GM21619 (cell line): ENCODE measurements around the gene GPR176.

Experiments
- ATAC-seq: cut with Tn5 transposase; IDR thresholded peaks from one replicate; pipeline ENCODE4 v1.9.1; 2021; ENCODE audit not compliant: unreplicated experiment

Gene GPR176, protein sequence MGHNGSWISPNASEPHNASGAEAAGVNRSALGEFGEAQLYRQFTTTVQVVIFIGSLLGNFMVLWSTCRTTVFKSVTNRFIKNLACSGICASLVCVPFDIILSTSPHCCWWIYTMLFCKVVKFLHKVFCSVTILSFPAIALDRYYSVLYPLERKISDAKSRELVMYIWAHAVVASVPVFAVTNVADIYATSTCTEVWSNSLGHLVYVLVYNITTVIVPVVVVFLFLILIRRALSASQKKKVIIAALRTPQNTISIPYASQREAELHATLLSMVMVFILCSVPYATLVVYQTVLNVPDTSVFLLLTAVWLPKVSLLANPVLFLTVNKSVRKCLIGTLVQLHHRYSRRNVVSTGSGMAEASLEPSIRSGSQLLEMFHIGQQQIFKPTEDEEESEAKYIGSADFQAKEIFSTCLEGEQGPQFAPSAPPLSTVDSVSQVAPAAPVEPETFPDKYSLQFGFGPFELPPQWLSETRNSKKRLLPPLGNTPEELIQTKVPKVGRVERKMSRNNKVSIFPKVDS

DNA sequence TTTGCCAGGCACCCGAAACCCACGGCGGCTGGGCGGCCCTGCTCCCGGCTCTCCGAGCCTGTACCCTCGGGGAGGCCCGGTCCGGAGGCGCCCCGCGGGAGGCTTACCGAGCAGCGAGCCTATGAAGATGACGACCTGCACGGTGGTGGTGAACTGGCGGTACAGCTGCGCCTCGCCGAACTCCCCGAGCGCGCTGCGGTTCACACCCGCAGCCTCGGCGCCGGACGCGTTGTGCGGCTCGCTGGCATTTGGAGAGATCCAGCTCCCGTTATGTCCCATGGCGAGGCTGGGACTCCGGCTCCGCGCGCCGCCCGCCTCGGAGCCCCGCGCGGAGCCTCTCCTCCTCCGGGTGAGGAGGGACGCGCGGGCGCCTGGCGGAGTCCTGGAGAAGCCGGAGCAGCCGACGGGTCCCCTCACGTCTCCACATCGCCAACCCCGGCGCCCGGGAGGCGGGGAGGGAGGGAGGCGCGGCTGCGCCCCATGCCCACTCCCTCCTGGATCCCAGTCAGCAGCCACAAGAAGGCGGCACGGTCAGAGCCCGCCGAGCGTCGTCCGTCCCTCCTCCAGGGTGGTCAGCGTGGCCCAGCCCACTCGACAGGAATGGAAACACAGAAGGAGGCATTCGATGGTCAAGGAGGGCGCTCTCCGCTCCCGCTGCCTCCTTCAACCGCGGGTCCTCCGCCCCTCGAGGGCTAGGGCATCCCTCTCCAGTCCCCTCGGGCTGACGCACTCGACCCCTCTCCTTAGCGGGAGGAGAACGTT lies at the start of gene GPR176:
Gene GPR176, minus strand, starts transcription at position 519 of the 762 bp plus-strand sequence. Its CDS starts 240 bp downstream, at position 279.
- ATAC-seq, result no peak

DNA sequence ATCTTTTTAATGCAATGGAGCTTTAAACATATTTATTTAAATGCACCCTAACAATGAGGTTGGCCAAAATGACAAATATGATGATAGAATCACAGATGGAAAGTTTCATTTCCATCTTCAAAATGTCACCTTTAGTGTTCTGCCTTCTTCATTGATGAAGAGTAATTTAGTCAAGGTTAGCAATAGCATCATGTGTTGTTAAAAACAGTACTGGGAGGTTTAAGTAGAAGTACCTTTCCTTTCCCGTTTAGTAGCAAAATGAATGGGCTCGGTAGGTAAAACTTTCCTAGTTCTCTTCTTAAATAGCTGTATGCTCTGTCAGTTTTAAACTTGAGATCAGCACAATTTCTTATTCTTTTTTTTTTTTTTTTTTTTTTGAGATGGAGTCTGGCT lies 48.9 kb upstream of the GPR176 start:
- ATAC-seq, result no peak

DNA sequence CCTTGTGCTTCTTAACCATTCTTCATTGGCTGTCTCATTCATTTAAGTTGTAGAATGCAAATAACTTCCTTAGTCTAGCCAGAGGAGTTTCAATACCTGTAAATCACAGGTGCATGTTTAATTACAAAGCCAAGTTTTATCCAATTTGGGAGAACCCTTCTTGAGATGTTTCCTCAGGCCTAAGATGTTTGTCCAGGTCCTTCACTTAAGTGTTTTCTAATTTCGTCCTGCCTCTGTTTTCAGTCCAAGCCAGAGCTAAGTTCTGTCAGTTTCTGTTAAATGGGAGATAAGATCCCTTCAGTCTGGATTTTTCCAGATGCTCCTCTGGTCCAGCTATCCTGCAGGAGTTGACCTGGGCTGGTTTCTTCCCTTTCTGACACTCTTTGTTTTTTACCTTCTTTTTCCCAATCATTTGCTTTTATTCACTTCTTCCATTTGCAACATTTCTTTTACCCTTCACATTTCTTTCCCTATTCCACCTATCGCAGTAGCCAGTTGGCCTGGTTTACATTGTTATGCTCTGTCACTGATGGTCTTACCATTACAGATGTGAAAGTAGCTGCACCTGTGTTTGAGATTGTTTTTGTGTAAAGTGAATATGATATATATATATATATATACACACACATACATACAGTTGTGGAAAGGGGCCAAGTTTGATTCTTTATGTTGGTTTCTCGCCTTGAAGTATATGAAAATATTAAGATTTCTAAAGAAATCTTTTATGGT lies 48.4 kb upstream of the GPR176 start:
- ATAC-seq, result no peak

DNA sequence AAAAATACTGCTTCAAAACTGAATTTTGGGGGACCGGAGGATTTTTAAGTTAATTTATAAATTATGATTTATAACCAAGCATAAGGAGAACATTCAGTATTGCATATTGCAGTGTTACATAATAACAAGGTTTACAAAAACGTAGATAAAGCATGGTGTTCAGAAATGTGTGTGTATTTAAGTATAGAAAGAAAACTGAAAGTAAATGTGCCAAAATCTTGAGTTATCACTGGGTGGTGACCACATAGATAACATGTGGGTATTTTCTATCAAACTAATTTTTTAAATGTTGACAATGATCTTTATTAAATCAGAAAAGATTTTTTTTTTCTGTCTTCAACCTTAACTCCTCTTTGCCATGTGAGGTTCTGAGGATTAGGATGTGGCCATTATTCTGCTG lies 46.5 kb upstream of the GPR176 start:
- no peak for ATAC-seq

DNA sequence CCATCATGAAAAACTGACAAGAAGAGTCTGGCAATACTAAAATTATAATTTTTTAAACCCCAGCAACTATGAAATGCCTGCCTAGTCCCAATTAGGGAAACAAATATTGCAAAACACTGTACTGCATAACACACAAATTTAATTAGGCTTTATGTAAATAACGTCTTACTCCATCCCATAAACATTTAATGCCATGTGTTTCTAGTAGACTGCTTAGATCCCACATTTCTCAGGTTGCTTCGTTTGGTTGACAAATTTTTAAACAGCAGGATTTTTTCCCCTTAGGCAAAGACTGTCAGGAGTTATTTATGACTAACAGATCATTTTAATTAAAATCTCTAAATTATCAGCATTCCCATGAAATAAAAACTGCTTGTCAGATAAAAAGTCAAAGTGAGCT lies 43.7 kb upstream of the GPR176 start:
- ATAC-seq, result no peak

DNA sequence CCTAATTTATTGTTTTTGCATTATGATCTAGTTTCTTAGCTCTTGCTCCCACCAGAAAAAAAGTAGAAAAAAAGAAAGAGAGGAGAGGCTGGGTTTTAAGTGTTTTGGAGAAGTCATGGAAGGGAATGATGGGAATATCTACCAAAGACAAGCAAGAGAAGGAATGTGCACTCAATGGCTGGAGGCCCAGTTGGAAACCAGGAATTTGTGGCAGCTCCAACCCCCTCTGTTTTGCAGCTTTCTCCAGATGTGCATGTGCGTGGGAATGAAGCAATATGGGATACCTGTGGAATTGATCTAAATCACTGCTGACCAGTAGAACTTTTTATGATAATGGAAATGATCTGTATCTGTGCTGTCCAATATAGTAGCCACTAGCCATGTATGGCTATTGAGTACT lies 41.0 kb upstream of the GPR176 start:
- no peak for ATAC-seq

DNA sequence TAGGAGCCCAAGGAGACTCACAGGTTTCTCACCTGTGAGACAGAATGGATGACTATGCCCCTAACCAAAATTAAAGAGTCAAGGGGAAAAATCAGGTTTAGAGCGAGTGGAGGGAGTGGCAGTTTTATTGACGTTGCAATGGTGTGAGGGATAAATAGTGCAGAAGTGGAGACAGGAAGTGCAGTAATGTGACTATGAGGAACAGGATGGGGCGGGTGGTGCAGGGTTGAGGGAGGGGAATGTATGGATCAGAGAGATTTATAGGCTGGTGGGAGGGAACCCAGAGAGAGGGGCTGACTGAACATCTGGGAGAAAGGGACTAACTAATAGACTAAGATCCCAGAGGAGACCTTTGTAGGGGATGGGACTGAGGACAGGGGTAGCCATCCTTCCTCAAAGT lies 40.3 kb upstream of the GPR176 start:
- no peak for ATAC-seq

DNA sequence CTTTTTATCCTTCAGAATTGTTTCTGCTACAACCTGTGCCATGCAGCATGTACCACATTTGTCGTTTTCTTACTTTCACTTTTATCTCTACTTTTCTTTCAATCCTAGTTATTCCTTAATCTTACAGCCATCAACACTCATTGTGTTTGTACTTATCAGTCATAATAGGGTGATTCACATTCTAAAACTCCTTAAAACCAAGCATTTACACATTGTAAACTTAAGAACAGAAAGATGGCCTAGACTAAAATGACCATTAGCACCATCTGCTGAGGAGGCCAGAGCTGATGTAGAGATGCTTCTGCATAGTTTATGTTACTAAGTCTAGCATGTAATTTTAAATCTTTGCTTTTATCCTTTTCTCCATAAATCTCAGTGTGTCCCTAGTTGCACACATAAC lies 39.3 kb upstream of the GPR176 start:
- ATAC-seq, result no peak

DNA sequence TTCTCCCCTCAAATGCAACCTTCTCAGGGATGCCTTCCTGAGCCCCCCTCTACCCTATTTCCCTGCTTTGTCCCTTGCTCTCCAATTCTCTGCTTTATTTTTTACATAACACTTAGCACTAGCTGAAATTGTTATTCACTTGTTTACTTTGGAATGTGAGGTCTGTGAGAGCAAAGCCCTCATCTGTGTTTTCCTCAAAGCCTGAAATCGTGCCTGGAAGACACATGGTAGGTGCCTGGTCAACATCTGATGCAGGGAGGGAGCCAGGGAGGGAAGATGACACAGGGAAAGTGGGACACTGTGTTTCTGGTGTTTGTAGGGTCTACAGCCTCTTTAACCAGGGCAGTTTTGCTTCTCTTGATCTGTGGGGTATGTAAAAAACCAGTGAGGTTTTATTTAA lies 37.4 kb upstream of the GPR176 start:
- ATAC-seq, result no peak

DNA sequence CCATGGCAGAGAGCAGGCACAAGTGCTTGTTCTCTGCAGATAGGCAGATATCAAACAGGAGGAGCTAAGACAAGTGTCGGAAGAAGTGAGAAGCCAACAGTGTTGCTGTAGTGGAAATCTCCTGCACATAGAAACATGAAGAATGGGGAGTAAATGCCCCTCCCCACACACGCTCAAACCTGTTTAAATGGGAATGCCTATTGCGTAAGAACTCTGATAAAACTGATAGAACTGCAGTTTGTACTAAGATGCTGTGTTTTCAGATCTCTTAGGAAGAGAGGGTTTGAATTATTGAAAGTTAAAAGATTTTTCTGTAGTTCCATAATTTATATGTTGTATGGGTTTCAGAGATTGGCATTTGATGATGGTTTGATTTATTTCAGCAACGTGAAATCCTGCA lies 33.5 kb upstream of the GPR176 start:
- no peak for ATAC-seq

DNA sequence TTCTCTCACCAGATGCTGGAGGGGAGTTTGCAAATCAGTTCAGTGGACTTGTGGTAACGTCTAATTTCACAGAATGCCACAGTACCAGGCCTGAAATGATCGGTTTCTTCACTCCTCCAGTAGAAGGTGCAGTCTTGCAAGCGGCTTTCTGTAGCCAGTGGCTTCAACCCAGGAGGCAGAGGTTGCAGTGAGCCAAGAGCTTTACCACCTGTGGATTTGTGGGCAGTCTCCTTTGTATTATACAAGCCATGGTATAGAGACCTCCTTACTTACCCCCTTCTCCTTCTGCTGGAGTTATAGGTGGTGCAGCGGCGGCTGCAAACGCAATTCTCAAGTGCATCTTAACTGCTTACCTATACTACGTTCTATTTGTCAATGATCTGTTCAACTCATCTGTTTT lies 31.5 kb upstream of the GPR176 start:
- ATAC-seq, result no peak

DNA sequence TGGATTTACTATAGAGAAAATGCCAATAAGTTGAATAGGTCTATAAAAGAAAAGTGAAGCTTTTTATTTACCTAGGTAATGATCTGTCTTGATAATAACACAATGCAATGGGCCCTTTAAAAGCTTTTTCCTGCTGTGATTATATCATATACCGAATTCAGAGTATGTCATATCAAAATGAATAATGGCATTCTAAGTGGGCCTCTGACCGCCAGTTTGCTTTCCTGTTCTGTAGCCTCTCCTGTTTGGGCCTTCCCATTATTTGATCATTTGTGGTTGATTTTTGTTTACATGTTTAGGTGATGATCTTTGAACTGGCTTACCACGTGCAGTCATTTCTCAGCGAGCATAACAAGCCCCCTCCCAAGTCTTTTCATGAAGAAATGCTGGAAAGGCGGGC lies 28.8 kb upstream of the GPR176 start:
- no peak for ATAC-seq

DNA sequence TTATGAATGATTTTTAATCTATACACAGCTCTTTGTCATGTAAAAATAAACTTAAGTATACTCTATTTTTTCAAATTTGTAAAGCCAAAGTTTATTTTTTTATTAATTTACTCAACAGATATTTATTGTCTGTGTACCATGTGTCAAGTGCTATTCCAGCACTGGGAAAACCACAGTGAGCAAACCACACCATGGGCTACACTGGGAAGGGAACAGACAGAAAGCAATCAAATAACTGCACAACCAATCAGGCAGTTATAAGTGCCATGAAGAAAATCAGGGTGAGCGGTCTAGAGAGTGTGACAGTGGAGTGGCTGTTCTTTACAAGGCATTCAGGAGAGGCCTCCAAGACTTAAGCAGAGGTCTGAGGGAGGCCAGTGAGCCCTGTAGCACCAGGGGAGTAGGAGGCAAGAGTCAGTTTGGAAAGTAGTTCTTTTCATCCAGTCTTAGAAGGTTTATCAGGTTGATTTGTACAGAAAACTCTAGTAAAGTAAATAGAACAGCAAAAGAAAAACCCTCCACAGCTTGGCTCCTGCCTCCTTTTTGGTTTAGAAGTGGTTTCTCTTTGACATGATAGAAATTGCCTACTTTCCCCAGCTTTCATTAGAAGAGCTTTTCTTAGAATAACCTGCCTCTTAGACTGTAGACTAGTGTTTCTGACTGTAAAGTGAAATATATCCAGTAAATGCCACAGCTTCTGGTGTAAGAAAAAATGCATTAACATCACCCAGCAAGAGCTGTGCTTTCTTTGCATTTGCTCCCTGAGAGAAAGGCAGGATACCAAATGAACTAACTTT lies 27.5 kb upstream of the GPR176 start:
- no peak for ATAC-seq

DNA sequence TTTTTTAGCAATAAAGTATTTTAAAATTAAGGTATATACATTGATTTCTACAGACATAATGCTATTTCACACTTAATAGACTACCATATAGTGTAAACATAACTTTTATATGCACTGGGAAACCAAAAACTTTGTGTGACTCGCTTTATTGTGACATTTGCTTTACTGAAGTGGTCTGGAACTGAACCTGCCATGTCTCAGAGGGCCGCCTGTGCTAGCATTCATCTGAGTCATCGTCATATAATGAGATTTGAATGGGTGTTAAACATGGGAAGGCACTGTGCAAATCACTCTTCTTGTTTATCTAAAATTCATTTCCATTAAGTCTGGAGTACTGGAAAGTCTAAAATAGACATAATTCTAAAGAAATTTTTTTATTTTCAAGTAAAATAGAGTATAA lies 26.8 kb upstream of the GPR176 start:
- no peak for ATAC-seq

DNA sequence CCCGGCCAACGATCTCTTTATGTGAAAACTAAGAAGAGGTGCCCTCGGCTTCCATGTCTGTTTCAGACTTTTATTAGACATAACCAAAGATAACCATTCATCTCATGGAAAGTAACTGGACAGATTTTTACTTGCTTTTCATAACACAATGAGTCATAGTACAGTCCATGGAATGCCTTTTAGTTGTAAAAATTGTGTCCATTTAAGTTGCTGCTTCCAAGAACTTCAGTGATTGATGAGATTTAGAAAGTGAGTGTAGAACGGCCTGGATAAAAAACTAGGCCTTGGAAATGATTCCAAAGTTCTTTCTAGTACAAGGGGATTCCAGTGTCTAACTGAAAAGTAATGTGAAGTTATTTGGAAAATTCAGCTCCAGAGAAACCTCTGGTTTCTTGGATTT lies 24.7 kb upstream of the GPR176 start:
- no peak for ATAC-seq

DNA sequence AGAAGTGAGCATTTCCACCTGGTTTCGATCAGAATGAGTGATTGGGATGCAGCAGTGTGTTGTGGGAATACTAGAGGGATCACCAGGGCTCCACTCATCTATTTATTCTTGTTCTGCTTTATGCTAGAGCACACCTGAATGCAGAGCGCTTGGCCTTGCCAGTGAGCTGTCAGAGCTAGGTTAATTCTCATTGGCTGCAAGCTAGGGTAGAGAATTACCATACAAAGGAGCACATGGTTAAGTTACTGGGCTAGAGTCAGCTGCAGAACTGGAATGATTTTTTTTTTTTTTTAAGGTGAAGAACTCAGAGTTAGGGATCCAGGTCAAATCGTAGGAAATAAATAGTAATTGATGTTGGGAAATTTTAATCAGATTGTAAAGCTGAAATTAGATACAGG lies 22.7 kb upstream of the GPR176 start:
- no peak for ATAC-seq

DNA sequence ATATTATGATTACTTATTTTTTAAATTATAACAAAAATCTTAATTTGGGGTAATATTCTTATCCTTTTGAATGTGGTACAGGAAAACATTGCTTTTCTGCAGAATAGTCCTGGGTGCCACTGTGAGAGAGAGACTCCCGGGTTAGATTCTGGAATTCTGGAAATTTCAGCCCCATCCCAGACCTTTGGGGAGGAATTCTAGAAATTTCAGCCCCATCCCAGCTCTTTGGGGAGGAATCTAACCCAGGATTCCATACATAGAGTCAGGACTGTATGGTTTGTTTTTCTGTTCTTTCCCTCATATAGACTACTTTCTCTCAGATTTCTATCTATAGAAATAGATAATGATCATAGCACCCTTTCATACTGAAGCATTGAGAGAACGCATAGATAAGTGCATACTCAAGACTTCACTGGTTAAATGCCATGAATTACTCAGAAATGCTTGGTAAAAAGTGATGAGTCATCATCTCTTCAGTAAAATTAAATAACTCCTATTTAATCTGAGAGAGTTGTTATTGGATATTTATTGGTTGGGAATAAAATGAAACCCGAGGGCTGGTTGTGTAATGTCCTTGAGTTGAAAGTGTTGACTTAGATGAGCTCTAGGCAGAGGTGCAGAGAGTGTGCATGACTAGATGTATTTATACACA lies 22.2 kb upstream of the GPR176 start:
- no peak for ATAC-seq

DNA sequence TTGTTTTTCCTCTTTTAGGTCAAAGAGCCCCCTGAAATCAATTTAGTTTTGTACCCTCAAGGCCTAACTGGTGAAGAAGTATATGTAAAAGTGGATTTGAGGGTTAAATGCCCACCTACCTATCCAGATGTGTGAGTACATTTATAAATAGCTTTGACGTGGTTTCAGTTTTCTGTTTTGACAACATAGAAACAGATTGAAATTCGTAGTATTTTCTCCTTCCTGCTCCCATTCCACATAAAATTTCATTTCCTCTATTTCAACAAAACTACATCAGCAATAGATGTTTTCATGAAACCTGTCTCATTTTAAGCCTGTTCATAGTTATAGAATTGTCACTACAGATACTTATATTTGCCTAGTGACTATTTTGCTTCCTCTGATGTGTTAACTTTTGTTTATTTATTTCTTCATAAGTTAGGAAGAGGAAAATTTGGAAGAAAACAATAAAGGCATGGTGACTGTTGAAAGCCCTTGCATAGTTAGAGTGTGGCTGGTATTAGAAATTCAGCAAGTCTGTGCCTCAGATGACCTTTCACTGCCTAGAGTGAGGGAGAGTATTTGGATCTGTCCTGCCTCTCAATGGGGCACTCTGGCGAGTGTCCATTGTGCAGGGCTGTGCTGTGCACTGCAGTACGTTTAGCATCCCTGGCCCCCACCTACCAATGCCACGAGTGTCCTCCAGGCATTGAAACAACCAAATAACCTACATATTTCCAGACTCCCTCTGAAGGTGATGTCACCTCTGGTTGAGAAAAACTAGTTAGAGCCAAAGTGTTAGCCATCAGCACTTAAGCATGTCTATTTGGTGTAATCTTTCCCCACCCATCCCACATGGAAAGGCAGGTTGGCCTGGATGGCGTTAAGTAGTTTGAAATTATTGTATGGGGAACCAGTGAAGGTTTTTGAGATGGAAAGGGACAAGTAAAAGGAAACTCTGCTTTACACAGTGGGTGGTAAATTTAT lies 19.7 kb upstream of the GPR176 start:
- ATAC-seq, result no peak

DNA sequence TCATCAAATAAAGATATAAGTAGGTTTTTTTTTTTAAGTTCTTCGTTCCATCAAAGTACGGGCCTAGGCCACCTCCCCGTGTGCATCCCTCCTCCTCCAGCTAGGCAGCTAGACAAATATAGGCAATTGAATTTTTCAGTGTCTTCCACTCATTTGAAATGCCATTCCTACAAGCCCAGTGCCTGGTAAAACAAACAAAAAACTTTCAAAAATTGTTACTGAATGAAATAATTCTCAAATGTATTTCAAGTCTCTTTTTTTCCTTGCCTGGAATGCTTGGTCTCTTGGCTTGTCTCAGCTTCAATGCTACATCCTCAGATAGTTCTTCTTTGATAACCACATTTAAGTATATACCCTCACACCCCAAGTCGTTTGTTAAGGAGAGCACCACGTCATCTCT lies 17.6 kb upstream of the GPR176 start:
- no peak for ATAC-seq
